Transverse colon (tissue), 4 donors: ENCODE results near the gene PZP. TPM values are rescaled to one million over a fixed set of nuclear protein-coding genes. Genes with fewer than 3 reads are reported as not detected.

ENCODE experiments used
- DNase-seq: peaks from one replicate; pipeline ENCODE4 v3.0.0-alpha.2; 2019
- H3K27ac ChIP-seq, 4 donors: fragments of 200-600 bp; sonication (generic); 2 replicates each; pipeline ENCODE4 v1.5.1; 2016 to 2018; ENCODE audit warnings: inconsistent platforms in 4 of 4
- H3K27me3 ChIP-seq: fragments of 200-600 bp; sonication (generic); 2 replicates; pipeline ENCODE4 v1.5.1; 2017; ENCODE audit warnings: inconsistent platforms
- H3K36me3 ChIP-seq, 4 donors: fragments of 200-600 bp; sonication (generic); 2 replicates each; pipeline ENCODE4 v1.5.1; 2017 to 2019; ENCODE audit warnings: inconsistent platforms in 4 of 4
- H3K4me1 ChIP-seq, 4 donors: fragments of 200-600 bp; sonication (generic); 2 replicates each; pipeline ENCODE4 v1.5.1; 2017 to 2020; ENCODE audit warnings: inconsistent platforms in 4 of 4
- H3K4me3 ChIP-seq, 4 donors: fragments of 200-600 bp; sonication (generic); 1 replicate in 1 of 4; 2 replicates in 3 of 4; pipeline versions ENCODE4 v1.5.1 to v1.6.1; 2017 to 2019; ENCODE audit warnings: inconsistent platforms in 4 of 4
- H3K9me3 ChIP-seq, 2 donors: fragments of 200-600 bp; sonication (generic); 2 replicates each; pipeline ENCODE4 v1.5.1; 2017 to 2019; ENCODE audit warnings: inconsistent platforms in 2 of 2
- EP300 ChIP-seq: sonication (generic); formaldehyde crosslinking; IDR thresholded peaks from one replicate; pipeline ENCODE4 v1.6.1; 2017; ENCODE audit warnings: antibody characterized with exemption, low read depth
- POLR2A ChIP-seq: fragments of 450-650 bp; IDR thresholded peaks from one replicate; pipeline ENCODE4 v1.6.1; 2016; ENCODE audit warnings: antibody characterized with exemption, mild to moderate bottlenecking, moderate library complexity
- POLR2AphosphoS5 ChIP-seq, 3 donors: sonication (generic); formaldehyde crosslinking; IDR thresholded peaks; one replicate each; pipeline ENCODE4 v1.6.1; 2016; ENCODE audit warnings: antibody characterized with exemption in 3 of 3
- WGBS, 2 donors: methylation state at CpG; one replicate each; pipeline ENCODE4 v1.1.5; 2018; ENCODE audit warnings: low coverage in 1 of 2; 5-methylcytosine and 5-hydroxymethylcytosine counted together
- in situ Hi-C, 4 donors: fragments of 200-750 bp; cut with MboI; loops; one replicate each; pipeline versions ENCODE4 v1.15.0 to v1.15.1; 2017; ENCODE audit warnings: low sequenced_read_pairs in 3 of 4, low pct_ligation_motif_present in 1 of 4, low pct_unique_long_range_greater_than_20kb in 1 of 4
- intact Hi-C: fragments of 100-400 bp; cut with DNase I; formaldehyde crosslinking; loops from one replicate; pipeline ENCODE4 v1.15.1; 2023; ENCODE audit warnings: low total_unique reads
- total RNA-seq, 4 donors: library from RNA; depleted of rRNA; stranded (reverse); fragments of >200 nt; gene quantifications; one replicate each; pipeline ENCODE4 v1.1.0, GENCODE V29; 2016
- TF ChIP-seq, protein P1 (sequence below), 5 experiments: fragments of 200-600 bp in 3 of 5; fragments of 450-650 bp in 2 of 5; sonication (generic) in 3 of 5; IDR thresholded peaks; 1 replicate in 2 of 5; 2 replicates in 3 of 5; pipeline ENCODE4 v1.5.1; 2016 to 2017; ENCODE audit warnings: antibody characterized with exemption in 5 of 5, inconsistent platforms in 3 of 5, mild to moderate bottlenecking in 2 of 5, moderate library complexity in 1 of 5

The PZP gene
- total RNA-seq, 4 donors from 2014 or later = not detected

DNA sequence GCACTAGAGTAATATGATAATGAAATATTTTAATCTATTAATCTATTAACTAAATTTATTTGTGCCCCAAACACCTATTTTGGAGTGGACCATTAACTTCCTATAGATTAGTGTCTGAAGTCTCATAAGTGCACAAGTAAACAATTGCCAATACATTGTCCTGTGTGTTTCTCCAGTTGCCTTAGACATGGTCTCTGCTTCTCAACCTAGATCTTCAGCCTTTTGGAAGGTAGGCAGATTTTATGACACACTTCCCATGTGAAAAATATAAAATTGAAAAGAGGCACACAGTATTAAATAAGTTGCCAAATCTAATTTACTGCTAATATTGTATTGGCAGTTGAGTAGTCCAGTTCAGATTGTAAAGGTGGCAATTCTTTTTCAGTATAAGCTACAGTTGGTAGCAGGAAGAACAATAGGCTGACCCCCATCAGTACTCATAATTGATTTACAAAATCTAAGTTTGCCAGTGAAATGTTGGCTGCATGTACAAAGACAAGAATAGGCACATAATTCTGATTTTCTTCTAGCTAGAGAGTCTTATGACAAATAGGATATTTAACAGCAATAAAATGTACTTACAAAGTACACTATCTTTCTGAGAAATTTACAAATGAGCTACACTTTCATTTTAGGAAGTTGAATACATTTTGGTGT lies 103.3 kb downstream of the PZP start:
- in situ Hi-C loops = no loop called here
- Histone ChIP-seq H3K27me3 (no peaks in the 10 kb centered on the region), H3K36me3 (peaks cover 0 to 11% (median 3%) of the 10 kb centered on the region in 4 donors), H3K9me3 (no peaks in the 10 kb centered on the region), H3K27ac (no peak overlapping the region), H3K4me3 (no peak overlapping the region), H3K4me1 (no peaks in the 10 kb centered on the region)
- TF ChIP-seq POLR2AphosphoS5 (IDR thresholded peaks at IDR 0.05) (no peak), EP300 (no peak), POLR2A (no peak)
- TF ChIP-seq, protein P1, sequence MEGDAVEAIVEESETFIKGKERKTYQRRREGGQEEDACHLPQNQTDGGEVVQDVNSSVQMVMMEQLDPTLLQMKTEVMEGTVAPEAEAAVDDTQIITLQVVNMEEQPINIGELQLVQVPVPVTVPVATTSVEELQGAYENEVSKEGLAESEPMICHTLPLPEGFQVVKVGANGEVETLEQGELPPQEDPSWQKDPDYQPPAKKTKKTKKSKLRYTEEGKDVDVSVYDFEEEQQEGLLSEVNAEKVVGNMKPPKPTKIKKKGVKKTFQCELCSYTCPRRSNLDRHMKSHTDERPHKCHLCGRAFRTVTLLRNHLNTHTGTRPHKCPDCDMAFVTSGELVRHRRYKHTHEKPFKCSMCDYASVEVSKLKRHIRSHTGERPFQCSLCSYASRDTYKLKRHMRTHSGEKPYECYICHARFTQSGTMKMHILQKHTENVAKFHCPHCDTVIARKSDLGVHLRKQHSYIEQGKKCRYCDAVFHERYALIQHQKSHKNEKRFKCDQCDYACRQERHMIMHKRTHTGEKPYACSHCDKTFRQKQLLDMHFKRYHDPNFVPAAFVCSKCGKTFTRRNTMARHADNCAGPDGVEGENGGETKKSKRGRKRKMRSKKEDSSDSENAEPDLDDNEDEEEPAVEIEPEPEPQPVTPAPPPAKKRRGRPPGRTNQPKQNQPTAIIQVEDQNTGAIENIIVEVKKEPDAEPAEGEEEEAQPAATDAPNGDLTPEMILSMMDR (IDR thresholded peaks at IDR 0.05) = no peak
- no peak for DNase-seq
- intact Hi-C loops = no loop called here

DNA sequence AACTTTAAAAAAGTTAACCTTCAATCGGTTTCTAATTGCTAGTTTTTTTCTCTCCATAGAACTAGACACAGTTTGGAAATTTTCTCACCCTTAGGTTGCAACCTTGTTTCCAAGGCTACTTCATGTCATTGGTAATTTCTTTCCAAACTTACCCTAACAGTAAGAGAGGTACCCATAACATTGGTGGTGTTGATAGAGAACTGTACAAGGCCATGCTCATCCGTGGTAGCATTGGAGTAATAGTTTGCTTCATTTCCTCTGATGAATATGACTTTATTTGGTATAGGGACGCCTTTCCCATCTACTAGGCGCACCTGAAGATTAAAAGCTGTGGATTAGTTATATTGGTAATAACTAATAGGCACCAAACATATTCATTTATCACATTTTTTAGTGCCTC lies 104.1 kb downstream of the PZP start:
- Histone ChIP-seq H3K27me3 (no peaks in the 10 kb centered on the region), H3K36me3 (peaks cover 0 to 7% (median 2%) of the 10 kb centered on the region in 4 donors), H3K9me3 (no peaks in the 10 kb centered on the region), H3K4me1 (no peaks in the 10 kb centered on the region), H3K27ac (no peak overlapping the region), H3K4me3 (no peak overlapping the region)
- TF ChIP-seq POLR2A (no peak), EP300 (no peak)
- intact Hi-C loops (no loop called here), in situ Hi-C loops (no loop called here)
- WGBS, 2 donors = 43 to 65% methylated on average over 3 to 4 of the region's 4 CpGs
- no peak for DNase-seq

DNA sequence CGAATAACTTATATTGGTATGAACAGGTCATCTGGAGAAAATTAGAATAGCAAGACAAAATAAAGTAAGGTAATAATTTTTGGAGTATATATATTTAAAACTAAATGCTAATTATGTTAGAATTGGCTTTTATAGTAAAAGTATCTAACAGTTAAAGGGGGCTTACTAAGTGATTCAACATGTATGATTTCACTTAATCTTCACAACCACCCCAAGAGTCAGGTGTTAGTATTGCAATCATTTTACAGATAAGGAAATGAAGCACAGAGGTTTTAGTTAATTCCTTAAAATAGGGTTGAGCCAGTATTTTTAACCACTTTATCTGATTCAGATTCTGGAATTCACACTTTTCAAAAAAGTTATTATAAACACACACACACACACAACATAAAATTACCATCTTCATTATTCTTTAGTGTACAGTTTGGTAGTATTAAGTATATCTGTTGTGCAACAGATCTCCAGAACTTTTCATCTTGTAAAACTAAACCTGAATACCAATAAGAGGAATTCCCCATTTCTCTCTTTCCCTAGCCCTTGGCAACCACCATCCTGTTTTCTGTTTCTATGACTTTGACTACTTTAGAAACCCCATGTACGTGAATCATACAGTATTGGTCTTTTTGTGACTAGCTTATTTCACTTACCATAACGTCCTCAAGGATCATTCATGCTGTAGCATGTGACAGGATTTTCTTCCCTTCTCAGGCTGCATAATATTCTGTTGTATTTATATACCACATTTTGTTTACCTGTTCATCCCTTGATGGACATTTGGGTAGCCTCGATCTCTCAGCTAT lies 104.9 kb downstream of the PZP start:
- DNase-seq = no peak
- in situ Hi-C loops (no loop called here), intact Hi-C loops (no loop called here)
- Histone ChIP-seq H3K27me3 (no peaks in the 10 kb centered on the region), H3K27ac (no peak overlapping the region), H3K4me3 (no peak overlapping the region), H3K4me1 (no peaks in the 10 kb centered on the region), H3K9me3 (no peaks in the 10 kb centered on the region), H3K36me3 (peaks cover 0 to 12% (median 2%) of the 10 kb centered on the region in 4 donors)
- TF ChIP-seq POLR2A (no peak), EP300 (no peak), POLR2AphosphoS5 (IDR thresholded peaks at IDR 0.05) (no peak)
- TF ChIP-seq, protein P1 (IDR thresholded peaks at IDR 0.05) = no peak
- WGBS, 2 donors = 77% methylated on average over 3 to 4 of the region's 4 CpGs

DNA sequence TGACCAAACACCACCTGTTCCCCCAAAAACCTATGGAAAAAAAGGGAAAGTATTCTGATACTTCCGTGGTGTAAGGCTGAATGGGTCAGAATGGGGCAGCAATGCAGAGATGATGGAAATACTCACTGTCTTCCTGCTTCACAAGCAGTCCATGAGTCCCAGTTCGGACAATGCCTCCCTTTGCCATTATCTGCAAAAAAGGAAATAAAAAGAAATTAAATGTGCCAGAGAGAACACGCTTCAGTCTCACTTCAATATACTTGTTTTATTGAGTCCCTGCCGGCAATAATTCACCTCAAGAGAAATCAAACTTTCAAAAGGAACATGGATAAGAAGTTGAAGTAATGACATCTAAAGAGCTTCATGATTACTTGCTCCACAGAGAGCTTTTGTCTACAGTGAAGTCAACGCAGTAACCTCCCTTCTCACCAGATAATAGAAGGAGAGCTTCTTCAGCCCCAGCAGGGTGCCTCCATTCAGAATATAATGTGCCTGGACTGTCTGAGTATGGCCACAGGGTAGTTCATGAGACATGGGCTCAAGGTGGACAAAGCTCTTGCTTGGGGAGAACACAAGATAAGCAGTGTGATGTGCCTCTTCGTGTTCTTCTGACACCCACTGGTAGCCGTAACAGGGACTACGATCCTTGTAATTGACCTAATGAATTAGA lies 107.0 kb downstream of the PZP start:
- 64 to 71% methylated on average over 5 to 8 of the region's 8 CpGs for WGBS, 2 donors
- intact Hi-C loops = no loop called here

More for the DNA sequence above, 107.0 kb downstream of the PZP start:
- Histone ChIP-seq H3K4me3 (no peak overlapping the region), H3K36me3 (peaks cover 0 to 12% (median 2%) of the 10 kb centered on the region in 4 donors), H3K27ac (no peak overlapping the region), H3K9me3 (no peaks in the 10 kb centered on the region), H3K27me3 (no peaks in the 10 kb centered on the region), H3K4me1 (no peaks in the 10 kb centered on the region)
- in situ Hi-C loops = no loop called here
- TF ChIP-seq, protein P1 (IDR thresholded peaks at IDR 0.05) = no peak
- TF ChIP-seq EP300 = no peak
- no peak for TF ChIP-seq POLR2AphosphoS5 (IDR thresholded peaks at IDR 0.05)
- no peak for TF ChIP-seq POLR2A
- DNase-seq = no peak
